GM13977 (cell line): Measurements from ENCODE around the gene RANGAP1.

ENCODE experiments used
- DNase-seq: peaks from one replicate; pipeline ENCODE4 v3.0.0; 2012; ENCODE audit warnings: low spot score
- in situ Hi-C: fragments of 300-500 bp; cut with MboI; formaldehyde crosslinking; loops from one replicate; pipeline ENCODE4 v1.12.0; 2022; ENCODE audit warnings: low sequenced_read_pairs, low pct_unique_long_range_greater_than_20kb, mixed read lengths, inconsistent platforms; ENCODE audit not compliant: unreplicated experiment
- TF ChIP-seq, protein P1 (sequence below): IDR thresholded peaks from 2 replicates; pipeline ENCODE4 v1.5.1; 2012; ENCODE audit warnings: mild to moderate bottlenecking, control low read depth; ENCODE audit not compliant: insufficient read depth; ENCODE audit errors: extremely low read depth, missing control alignments

The RANGAP1 gene

DNA sequence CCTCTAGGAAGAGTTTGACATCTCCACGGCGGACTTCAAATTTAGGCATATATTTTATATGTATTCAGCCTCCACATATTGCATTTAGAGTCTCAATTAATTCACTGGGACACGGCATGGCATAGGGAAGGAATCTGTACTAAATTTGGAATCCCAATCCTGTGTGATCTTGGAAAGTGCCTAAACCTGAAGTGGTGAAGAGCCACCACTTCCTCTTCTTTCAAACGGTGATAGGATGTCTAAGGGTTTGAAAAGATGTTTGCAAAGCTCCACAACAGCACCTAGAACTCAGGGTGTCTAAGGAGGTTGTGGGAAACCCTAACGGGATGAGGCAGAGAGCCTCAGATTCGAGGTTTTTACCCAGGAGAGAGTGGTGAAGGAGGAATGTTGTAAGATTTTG, 81.9 kb downstream of the RANGAP1 start:
- TF ChIP-seq, protein P1, sequence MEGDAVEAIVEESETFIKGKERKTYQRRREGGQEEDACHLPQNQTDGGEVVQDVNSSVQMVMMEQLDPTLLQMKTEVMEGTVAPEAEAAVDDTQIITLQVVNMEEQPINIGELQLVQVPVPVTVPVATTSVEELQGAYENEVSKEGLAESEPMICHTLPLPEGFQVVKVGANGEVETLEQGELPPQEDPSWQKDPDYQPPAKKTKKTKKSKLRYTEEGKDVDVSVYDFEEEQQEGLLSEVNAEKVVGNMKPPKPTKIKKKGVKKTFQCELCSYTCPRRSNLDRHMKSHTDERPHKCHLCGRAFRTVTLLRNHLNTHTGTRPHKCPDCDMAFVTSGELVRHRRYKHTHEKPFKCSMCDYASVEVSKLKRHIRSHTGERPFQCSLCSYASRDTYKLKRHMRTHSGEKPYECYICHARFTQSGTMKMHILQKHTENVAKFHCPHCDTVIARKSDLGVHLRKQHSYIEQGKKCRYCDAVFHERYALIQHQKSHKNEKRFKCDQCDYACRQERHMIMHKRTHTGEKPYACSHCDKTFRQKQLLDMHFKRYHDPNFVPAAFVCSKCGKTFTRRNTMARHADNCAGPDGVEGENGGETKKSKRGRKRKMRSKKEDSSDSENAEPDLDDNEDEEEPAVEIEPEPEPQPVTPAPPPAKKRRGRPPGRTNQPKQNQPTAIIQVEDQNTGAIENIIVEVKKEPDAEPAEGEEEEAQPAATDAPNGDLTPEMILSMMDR, result no peak
- no peak for DNase-seq
- in situ Hi-C loops, result no loop called here

DNA sequence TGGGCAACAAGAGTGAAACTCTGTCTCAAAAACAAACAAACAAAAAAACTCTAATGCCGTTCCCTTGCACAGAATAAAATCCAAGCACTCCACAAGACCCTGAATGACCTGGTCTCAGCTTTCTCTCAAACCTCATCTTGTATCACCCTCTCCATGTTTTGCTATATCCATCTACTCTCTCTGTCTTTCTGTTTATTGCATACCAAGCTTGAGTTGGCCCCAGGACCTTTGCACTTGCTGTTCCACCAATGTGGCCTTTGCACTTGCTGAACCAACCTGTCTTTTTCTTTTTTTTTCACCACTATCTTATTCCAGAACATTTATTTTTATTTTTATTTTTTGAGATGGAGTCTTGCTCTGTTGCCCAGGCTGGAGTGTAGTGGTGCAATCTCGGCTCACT, 82.9 kb downstream of the RANGAP1 start:
- TF ChIP-seq, protein P1, result no peak
- DNase-seq, result no peak
- in situ Hi-C loops, result no loop called here

DNA sequence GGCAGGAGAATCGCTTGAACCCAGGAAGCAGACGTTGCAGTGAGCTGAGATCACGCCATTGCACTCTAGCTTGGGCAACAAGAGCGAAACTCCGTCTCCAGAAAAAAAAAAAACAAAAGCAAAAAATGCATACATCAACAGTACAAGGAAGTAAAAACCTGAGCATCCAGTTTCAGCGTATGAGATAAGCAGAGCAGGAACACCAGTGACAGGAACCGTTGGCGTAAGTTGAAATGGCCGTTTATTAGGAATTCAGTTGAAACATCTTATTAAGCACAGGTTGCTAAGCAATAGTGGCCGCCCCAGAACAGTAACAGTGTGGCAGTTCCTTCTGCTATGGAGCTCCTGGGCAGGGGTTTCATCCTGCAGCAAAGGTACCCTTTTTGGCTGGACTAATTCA, 84.8 kb downstream of the RANGAP1 start:
- in situ Hi-C loops, result no loop called here
- TF ChIP-seq, protein P1, result no peak
- DNase-seq, result no peak

DNA sequence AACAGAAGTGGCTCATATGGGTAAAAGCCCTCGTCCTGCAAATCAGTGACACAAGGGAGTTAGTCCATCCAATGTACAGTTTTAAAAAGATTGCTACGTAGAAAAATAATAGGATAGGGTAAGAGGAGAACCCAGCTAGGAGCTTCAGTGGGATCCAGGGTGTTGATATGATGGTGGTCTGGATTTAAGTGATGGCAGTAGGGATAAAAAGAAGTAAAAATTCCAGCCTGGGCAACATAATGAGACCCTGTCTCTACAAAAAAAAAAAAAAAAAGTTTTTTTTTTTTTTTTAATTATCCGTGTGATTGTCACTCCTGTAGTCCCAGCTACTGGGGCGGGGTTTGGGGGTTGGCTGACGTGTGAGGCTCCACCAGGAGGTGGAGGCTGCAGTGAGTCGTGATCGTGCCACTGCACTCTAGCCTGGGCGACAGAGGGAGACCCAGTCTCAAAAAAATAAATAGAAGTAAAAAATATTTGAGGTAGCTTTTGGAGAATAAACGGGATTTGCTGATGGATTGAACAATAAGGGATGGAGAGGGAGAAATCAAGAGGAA, 87.9 kb downstream of the RANGAP1 start:
- in situ Hi-C loops, result no loop called here
- TF ChIP-seq, protein P1, result no peak
- DNase-seq, result no peak

DNA sequence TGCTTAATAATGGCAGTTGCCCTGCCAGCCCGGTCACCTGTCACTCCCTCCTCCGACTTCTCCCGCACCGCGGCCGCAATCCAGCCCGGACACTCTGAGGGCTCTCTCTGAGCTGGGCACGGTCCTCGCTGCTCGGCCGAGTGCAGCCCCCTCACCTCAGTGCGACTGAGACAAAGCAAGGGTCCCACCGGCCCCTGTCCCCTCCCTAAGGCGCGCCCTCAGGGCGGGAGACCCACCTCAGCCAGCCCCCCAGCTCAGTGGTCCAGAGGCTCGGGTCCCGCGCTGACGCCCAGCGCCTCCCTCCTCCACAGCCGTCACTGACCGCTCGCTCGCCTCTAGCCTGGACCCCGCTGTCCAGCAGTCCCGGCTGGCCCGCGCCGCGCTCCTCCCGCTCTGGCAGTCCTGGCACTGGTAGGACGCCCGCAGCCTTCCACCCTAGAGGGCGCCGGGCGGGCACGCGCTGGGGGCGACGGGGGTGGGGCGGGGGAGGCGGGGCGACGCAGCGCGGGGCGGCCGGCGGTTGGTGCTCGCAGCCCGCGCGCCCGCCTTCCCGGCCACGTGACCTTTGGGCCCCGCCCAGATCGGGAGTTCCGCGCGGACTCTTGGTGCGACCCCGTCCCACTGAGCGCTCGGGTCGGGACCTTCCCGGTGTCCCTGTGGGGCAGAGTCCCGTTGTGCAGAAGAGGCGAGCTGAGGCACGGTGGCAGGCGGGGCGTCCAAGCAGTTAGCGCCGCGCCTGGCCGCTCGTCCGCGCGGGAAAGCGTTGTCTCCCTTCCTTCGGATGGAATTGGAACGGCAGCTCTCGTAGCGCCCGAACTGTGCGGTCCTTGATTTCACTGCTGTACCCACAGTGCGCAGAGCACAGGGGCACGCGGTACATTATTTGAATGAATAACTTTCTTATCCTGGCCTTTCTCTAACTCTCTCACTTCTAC, 88.7 kb downstream of the RANGAP1 start:
- TF ChIP-seq, protein P1, result peak; percentile 15
- in situ Hi-C loops, result no loop called here
- peak; percentile 93 for DNase-seq
